NT2/D1 (cell line): ENCODE measurements around the gene IRAK3.

Experiments used
- DNase-seq: peaks from one replicate; pipeline ENCODE4 v3.0.0-alpha.2; 2011; ENCODE audit warnings: low read depth, low spot score
- H3K27me3 ChIP-seq: 2 replicates; pipeline ENCODE4 v1.6.0; 2011; ENCODE audit warnings: mild to moderate bottlenecking; ENCODE audit not compliant: insufficient read length, insufficient read depth
- H3K36me3 ChIP-seq: 2 replicates; pipeline ENCODE4 v1.6.1; 2011; ENCODE audit warnings: mild to moderate bottlenecking, low read length, mixed read lengths; ENCODE audit not compliant: insufficient read depth, insufficient read length
- H3K4me1 ChIP-seq: 2 replicates; pipeline ENCODE4 v1.5.1; 2011; ENCODE audit not compliant: insufficient read depth, insufficient read length
- H3K4me3 ChIP-seq: 2 replicates; pipeline ENCODE4 v1.5.1; 2011; ENCODE audit warnings: low read depth; ENCODE audit not compliant: insufficient read length
- H3K9ac ChIP-seq: 2 replicates; pipeline ENCODE4 v1.6.0; 2011; ENCODE audit warnings: low read depth; ENCODE audit not compliant: insufficient read length
- H3K9me3 ChIP-seq: 2 replicates; pipeline ENCODE4 v1.5.1; 2011; ENCODE audit warnings: mild to moderate bottlenecking, low read length; ENCODE audit not compliant: insufficient read depth
- SUZ12 ChIP-seq: IDR thresholded peaks from 2 replicates; pipeline ENCODE4 v1.6.1; 2011; ENCODE audit not compliant: insufficient read length, insufficient read depth; ENCODE audit errors: extremely low read depth
- YY1 ChIP-seq: IDR thresholded peaks from 2 replicates; pipeline ENCODE4 v1.6.1; 2011; ENCODE audit not compliant: insufficient read length, insufficient read depth
- ZNF274 ChIP-seq: IDR thresholded peaks from 2 replicates; pipeline ENCODE4 v1.6.1; 2011; ENCODE audit warnings: mild to moderate bottlenecking, low read depth, low read length

The IRAK3 gene

GRCh38 chr12:66144791-66145754 lies 43.9 kb upstream of the IRAK3 start:
- peaks cover 34% of the 10 kb centered on the region for H3K36me3 ChIP-seq
- DNase-seq = peak; percentile 28
- TF ChIP-seq SUZ12 = no peak
- no peak for TF ChIP-seq ZNF274
- H3K9me3 ChIP-seq = peaks cover 25% of the 10 kb centered on the region
- no peak overlapping the region for H3K4me3 ChIP-seq
- no peaks in the 10 kb centered on the region for H3K4me1 ChIP-seq
- no peaks in the 10 kb centered on the region for H3K27me3 ChIP-seq
- no peak overlapping the region for H3K9ac ChIP-seq

DNA sequence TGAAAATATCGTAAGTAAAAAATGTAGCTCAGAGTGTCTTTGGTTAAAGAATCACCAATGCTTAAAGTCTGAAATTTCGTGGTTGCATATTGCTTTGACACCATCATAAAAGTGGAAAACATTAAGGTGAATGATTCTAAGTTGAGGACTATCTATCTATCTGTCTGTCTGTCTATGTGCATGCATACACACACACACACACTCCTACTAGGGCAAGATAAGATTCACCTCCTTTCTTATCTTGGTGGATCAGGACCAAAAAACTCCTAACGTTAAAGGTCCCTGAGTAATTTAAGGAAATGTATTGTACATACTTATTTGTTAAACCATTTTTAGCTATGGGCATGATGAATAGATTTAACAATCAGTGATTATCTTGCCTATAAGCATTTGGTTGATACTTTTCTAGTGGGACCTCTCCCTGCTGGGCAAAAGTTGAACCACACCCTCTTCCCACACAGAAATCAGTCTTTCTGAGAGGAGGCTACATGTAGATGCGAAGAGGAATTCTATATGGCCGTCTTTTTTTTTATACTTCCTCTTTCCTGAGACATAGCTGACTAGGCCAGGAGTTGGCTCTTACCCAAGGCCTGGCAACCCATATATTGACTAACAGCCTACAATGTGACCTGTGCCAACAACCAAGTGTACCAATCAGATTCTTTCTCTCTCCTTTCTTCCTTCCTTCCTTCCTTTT lies 39.2 kb upstream of the IRAK3 start:
- no peaks in the 10 kb centered on the region for H3K9me3 ChIP-seq
- DNase-seq = no peak
- no peaks in the 10 kb centered on the region for H3K4me1 ChIP-seq
- H3K4me3 ChIP-seq = no peak overlapping the region
- no peak overlapping the region for H3K9ac ChIP-seq
- no peaks in the 10 kb centered on the region for H3K27me3 ChIP-seq
- TF ChIP-seq SUZ12 = no peak
- no peak for TF ChIP-seq ZNF274
- no peak for TF ChIP-seq YY1
- H3K36me3 ChIP-seq = peaks cover 13% of the 10 kb centered on the region

DNA sequence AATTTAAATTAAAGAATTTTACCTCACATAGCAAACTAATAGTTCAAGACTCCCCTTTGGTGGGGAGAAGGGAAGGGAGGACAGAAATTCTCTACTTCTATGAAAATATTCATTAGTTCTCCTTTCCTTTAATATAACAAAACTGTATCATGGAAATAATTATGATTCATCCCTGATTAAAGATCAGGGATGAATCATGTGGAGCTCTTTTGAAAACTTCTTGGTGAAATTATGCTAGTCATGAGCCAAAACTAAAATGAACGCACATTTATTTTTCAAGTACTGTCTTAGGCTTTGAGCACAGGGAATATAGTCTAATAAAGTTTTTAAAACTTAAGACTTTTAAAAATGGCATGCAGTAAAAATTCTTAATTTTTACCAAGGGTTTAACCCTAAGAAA lies 36.3 kb upstream of the IRAK3 start:
- Histone ChIP-seq H3K9me3 (no peaks in the 10 kb centered on the region), H3K27me3 (no peaks in the 10 kb centered on the region), H3K4me3 (no peak overlapping the region), H3K9ac (no peak overlapping the region), H3K36me3 (peaks cover 9% of the 10 kb centered on the region), H3K4me1 (no peaks in the 10 kb centered on the region)
- TF ChIP-seq SUZ12 (no peak), ZNF274 (no peak), YY1 (no peak)
- DNase-seq = no peak

GRCh38 chr12:66154776-66155175 lies 34.2 kb upstream of the IRAK3 start:
- no peak overlapping the region for H3K9ac ChIP-seq
- H3K27me3 ChIP-seq = no peaks in the 10 kb centered on the region
- H3K36me3 ChIP-seq = peaks cover 16% of the 10 kb centered on the region
- peaks cover under 1% of the 10 kb centered on the region; the same call in 1 of the 2 replicates for H3K9me3 ChIP-seq
- TF ChIP-seq SUZ12 = no peak
- TF ChIP-seq ZNF274 = no peak
- no peak for TF ChIP-seq YY1
- H3K4me3 ChIP-seq = no peak overlapping the region
- DNase-seq = no peak
- H3K4me1 ChIP-seq = no peaks in the 10 kb centered on the region

DNA sequence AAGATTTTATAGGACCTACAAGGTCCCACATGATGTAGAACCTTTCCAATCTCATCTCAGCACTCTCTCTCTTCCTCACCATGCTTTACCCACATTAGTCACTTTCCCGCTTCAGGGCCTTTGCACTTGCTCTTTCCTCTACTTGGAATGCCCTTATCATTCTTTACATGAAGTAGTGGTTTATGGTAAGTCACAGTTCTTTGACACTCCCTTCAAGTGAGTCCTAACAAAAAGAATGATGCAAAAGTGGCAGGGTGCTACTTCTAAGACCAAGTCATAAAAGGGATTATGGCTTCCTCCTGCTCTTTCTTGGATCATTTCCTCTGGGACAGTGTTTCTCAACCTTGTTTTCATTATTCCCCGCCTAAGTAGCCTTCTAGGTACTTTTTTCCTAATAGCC lies 32.4 kb upstream of the IRAK3 start:
- Histone ChIP-seq H3K4me3 (no peak overlapping the region), H3K27me3 (no peaks in the 10 kb centered on the region), H3K9ac (no peak overlapping the region), H3K4me1 (no peaks in the 10 kb centered on the region), H3K36me3 (peaks cover 23% of the 10 kb centered on the region), H3K9me3 (peaks cover 18% of the 10 kb centered on the region)
- no peak for TF ChIP-seq YY1
- no peak for TF ChIP-seq ZNF274
- no peak for TF ChIP-seq SUZ12
- no peak for DNase-seq

GRCh38 chr12:66159123-66159522 lies 29.9 kb upstream of the IRAK3 start:
- no peak overlapping the region for H3K4me3 ChIP-seq
- no peaks in the 10 kb centered on the region for H3K27me3 ChIP-seq
- no peaks in the 10 kb centered on the region for H3K4me1 ChIP-seq
- peaks cover 18% of the 10 kb centered on the region for H3K9me3 ChIP-seq
- no peak overlapping the region for H3K9ac ChIP-seq
- no peak for DNase-seq
- H3K36me3 ChIP-seq = peaks cover 27% of the 10 kb centered on the region
- TF ChIP-seq ZNF274 (no peak), SUZ12 (no peak), YY1 (no peak)

- Histone ChIP-seq H3K4me1 (no peaks in the 10 kb centered on the region), H3K9ac (no peak overlapping the region), H3K27me3 (no peaks in the 10 kb centered on the region), H3K9me3 (peaks cover 28% of the 10 kb centered on the region), H3K4me3 (no peak overlapping the region), H3K36me3 (peaks cover 27% of the 10 kb centered on the region)
- no peak for TF ChIP-seq YY1
- no peak for DNase-seq
Observed at GRCh38 chr12:66160704-66161103, 28.3 kb upstream of the IRAK3 start.
